ENCODE results near the gene B4GAT1. TPM values are rescaled to one million over a fixed set of nuclear protein-coding genes. Genes with fewer than 3 reads are reported as not detected.
"Not testable (repeated sequence)": the region's sequence is repeated elsewhere in the genome, so short reads cannot be mapped to it uniquely, and the experiment has no call there.

B4GAT1 gene
- total RNA-seq, 1 experiment from 2014 or later: 6.7 TPM

DNA sequence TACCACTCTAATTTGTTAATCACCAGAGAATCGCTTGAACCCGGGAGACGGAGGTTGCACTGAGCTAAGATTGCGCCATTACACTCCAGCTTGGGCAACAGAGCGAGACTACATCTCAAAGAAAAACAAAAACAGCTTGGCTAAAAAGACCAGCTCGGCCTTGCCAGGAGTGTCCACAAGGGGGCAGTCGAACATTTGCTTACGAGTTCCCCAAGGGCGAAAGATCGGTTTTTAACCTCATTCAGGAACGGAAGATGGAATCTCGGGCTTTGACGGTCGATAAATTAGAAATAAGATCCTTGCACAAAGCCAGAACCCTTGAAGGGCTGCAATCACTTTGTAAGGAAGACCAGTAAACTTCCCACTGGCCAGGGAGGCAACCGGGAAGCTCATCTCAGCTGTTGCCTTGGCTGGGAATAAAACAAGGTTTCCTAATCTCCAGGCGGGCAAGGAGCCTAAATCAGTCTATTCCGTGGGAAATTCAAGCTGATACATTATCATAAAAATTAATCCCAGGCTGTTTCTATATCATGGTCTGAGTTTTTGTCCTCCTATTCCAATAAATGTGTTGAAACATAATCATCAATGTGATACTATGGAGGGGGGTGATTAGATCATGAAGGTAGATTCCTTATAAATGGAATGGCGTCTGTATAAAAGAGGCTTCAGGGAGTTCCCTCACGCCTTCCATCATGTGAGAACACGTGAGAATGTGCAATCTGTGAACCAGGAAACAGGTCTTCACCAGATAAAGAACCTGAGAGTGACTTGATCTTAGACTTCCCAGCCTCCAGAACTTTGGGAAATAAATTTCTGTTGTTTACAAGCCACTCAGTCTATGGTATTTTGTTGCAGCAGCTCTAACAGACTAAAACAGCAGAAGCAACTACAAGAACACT is 39.0 kb upstream of the B4GAT1 start (continued):
- TF ChIP-seq, protein P1, sequence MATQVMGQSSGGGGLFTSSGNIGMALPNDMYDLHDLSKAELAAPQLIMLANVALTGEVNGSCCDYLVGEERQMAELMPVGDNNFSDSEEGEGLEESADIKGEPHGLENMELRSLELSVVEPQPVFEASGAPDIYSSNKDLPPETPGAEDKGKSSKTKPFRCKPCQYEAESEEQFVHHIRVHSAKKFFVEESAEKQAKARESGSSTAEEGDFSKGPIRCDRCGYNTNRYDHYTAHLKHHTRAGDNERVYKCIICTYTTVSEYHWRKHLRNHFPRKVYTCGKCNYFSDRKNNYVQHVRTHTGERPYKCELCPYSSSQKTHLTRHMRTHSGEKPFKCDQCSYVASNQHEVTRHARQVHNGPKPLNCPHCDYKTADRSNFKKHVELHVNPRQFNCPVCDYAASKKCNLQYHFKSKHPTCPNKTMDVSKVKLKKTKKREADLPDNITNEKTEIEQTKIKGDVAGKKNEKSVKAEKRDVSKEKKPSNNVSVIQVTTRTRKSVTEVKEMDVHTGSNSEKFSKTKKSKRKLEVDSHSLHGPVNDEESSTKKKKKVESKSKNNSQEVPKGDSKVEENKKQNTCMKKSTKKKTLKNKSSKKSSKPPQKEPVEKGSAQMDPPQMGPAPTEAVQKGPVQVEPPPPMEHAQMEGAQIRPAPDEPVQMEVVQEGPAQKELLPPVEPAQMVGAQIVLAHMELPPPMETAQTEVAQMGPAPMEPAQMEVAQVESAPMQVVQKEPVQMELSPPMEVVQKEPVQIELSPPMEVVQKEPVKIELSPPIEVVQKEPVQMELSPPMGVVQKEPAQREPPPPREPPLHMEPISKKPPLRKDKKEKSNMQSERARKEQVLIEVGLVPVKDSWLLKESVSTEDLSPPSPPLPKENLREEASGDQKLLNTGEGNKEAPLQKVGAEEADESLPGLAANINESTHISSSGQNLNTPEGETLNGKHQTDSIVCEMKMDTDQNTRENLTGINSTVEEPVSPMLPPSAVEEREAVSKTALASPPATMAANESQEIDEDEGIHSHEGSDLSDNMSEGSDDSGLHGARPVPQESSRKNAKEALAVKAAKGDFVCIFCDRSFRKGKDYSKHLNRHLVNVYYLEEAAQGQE (IDR thresholded peaks at IDR 0.05; ENCODE audit: low read depth): no peak
- no peak for TF ChIP-seq SIN3A (IDR thresholded peaks at IDR 0.05; ENCODE audit: low read depth)

DNA sequence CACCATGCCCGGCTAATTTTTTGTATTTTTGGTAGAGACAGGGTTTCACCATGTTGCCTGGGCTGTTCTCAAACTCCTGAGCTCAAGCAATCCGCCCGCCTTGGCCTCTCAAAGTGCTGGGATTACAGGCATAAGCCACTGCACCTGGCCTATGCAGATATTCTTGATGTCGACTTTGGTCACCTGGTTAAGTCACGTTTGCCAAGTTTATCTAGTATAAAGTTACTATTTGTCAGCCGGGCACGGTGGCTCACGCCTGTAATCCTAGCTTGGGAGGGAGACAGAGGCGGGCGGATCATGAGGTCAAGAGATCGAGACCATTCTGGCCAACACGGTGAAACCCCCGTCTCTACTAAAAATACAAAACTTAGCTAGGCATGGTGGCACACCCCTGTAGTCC is 36.9 kb upstream of the B4GAT1 start:
- H3K4me2 ChIP-seq (ENCODE audit: low read length); DNase-seq (ENCODE audit: low read depth, low spot score); H3K9me3 ChIP-seq (ENCODE audit: control insufficient read depth in 1 of 2, insufficient read depth in 1 of 2, low read depth in 1 of 2, low read length in 2 of 2); H3K36me3 ChIP-seq (ENCODE audit: control insufficient read depth in 1 of 2, insufficient read depth in 2 of 2, low read length in 2 of 2); intact Hi-C loops (cut with micrococcal nuclease); H3K27ac ChIP-seq (ENCODE audit: low read depth, low read length); H3K9ac ChIP-seq (ENCODE audit: low read length); ATAC-seq; H3K4me3 ChIP-seq (replicated peaks in 1 of 2; ENCODE audit: low read depth in 1 of 2, low read length in 2 of 2); H3K9me2 ChIP-seq (ENCODE audit: insufficient read depth); BruUV-seq (replicated peaks); H3K79me2 ChIP-seq (ENCODE audit: insufficient read depth, low read length); H3K27me3 ChIP-seq (ENCODE audit: insufficient read depth, low read length); H4K20me1 ChIP-seq (ENCODE audit: insufficient read depth): not testable (repeated sequence)
- POLR2A ChIA-PET: interaction anchor here (1.1 kb wide), 1 partner anchor 12 kb away, joined by 4 read pairs; no protein-coding TSS in a partner anchor
- RAD21 ChIA-PET (ENCODE audit: low non-redundant PET in 1 of 2, low total read pairs in 2 of 2, uncharacterized antibody in 2 of 2, unreplicated experiment in 2 of 2): interaction anchor here in 1 of 2 experiments (0.7 kb wide), 1 partner anchor 502 kb away, joined by 3 read pairs; no protein-coding TSS in a partner anchor
- CTCF ChIA-PET: interaction anchor here (1.8 to 10.1 kb wide), 4 partner anchors 20 to 294 kb away, joined by 5 to 121 read pairs (median 26); partner anchors contain the start of gene RBM4B
- Histone ChIP-seq H2AFZ (ENCODE audit: low read depth, low read length, poor library complexity, severe bottlenecking) (peak overlapping the region; percentile 93), H3K4me1 (ENCODE audit: control insufficient read depth in 1 of 2, insufficient read depth in 2 of 2, low read length in 2 of 2) (peaks cover 19 to 43% of the 10 kb centered on the region in 2 experiments)
